OCI-LY3 (cell line): ENCODE data around the gene KRTCAP3.

Experiments
- CTCF ChIP-seq: fragments of 200-600, 300-600 bp; sonication (generic); IDR thresholded peaks from 2 replicates; pipeline ENCODE4 v1.5.1; 2014; ENCODE audit warnings: antibody characterized with exemption, low read length, low read depth
- EZH2phosphoT487 ChIP-seq: fragments of 200-600 bp; shearing (Covaris generic); IDR thresholded peaks from 2 replicates; pipeline ENCODE4 v1.6.1; 2018; ENCODE audit warnings: antibody characterized with exemption, mixed run types, low read depth

GRCh38 chr2:27442920-27443282, 720 bp downstream of the KRTCAP3 start:
- no peak for TF ChIP-seq CTCF
- no peak for TF ChIP-seq EZH2phosphoT487
